Gastrocnemius medialis (tissue), 4 donors: ENCODE results near the gene LAMC2. TPM values are rescaled to one million over a fixed set of nuclear protein-coding genes. Genes with fewer than 3 reads are reported as not detected.

Experiments
- ATAC-seq, 2 donors: fragments of 150-250 bp; one replicate each; pipeline ENCODE4 v1.9.1; 2016
- DNase-seq, 2 donors: peaks; one replicate each; pipeline ENCODE4 v3.0.0-alpha.2; 2019
- H3K27ac ChIP-seq, 4 donors: fragments of 200-600 bp; sonication (generic); 1 replicate in 1 of 4; 2 replicates in 3 of 4; pipeline ENCODE4 v1.5.1; 2016 to 2018; ENCODE audit warnings: mild to moderate bottlenecking in 2 of 4, moderate library complexity in 1 of 4
- H3K27me3 ChIP-seq, 3 donors: fragments of 200-600 bp; sonication (generic) in 2 of 3; 1 replicate in 1 of 3; 2 replicates in 2 of 3; pipeline versions ENCODE4 v1.5.1 to v1.6.0; 2016 to 2019; ENCODE audit warnings: mild to moderate bottlenecking in 1 of 3, moderate library complexity in 1 of 3
- H3K36me3 ChIP-seq, 2 donors: fragments of 200-600 bp; sonication (generic) in 1 of 2; one replicate each; pipeline ENCODE4 v1.5.1; 2017 to 2018
- H3K4me1 ChIP-seq, 2 donors: fragments of 200-600 bp; sonication (generic) in 1 of 2; one replicate each; pipeline ENCODE4 v1.5.1; 2016 to 2017; ENCODE audit warnings: mild to moderate bottlenecking in 2 of 2
- H3K4me3 ChIP-seq, 4 donors: fragments of 200-600 bp; sonication (generic) in 3 of 4; 1 replicate in 1 of 4; 2 replicates in 3 of 4; pipeline ENCODE4 v1.5.1; 2016 to 2019; ENCODE audit warnings: mild to moderate bottlenecking in 2 of 4
- H3K9me3 ChIP-seq, 3 donors: fragments of 200-600 bp; sonication (generic) in 2 of 3; 1 replicate in 1 of 3; 2 replicates in 2 of 3; pipeline ENCODE4 v1.5.1; 2016 to 2019
- CTCF ChIP-seq, 5 experiments: fragments of 450-650 bp in 3 of 5; fragments of 200-600 bp in 2 of 5; sonication (generic) in 2 of 5; IDR thresholded peaks in 4 of 5; conservative IDR thresholded peaks in 1 of 5; 1 replicate in 4 of 5; 2 replicates in 1 of 5; pipeline ENCODE4 v1.5.1; 2016 to 2019; ENCODE audit warnings: antibody characterized with exemption in 5 of 5, mild to moderate bottlenecking in 3 of 5, moderate library complexity in 3 of 5
- POLR2A ChIP-seq, 2 donors: fragments of 450-650 bp; IDR thresholded peaks; one replicate each; pipeline ENCODE4 v1.6.1; 2017; ENCODE audit warnings: antibody characterized with exemption in 2 of 2, mild to moderate bottlenecking in 2 of 2, moderate library complexity in 2 of 2
- in situ Hi-C, 4 donors: fragments of 200-750 bp; cut with MboI; loops; one replicate each; pipeline versions ENCODE4 v1.15.0 to v1.8.0; 2017; ENCODE audit warnings: low sequenced_read_pairs in 4 of 4
- intact Hi-C: fragments of 100-400 bp; cut with DNase I; formaldehyde crosslinking; loops from one replicate; pipeline ENCODE4 v1.15.1; 2023; ENCODE audit warnings: low total_unique reads
- total RNA-seq, 4 donors: library from RNA; depleted of rRNA; stranded (reverse); fragments of >200 nt; gene quantifications; one replicate each; pipeline versions ENCODE4 v1.1.0 to v1.2.3, GENCODE V29; 2016

Gene LAMC2
- total RNA-seq, 4 donors from 2014 or later, result 0.78 to 1.8 (median 1.4) TPM

DNA sequence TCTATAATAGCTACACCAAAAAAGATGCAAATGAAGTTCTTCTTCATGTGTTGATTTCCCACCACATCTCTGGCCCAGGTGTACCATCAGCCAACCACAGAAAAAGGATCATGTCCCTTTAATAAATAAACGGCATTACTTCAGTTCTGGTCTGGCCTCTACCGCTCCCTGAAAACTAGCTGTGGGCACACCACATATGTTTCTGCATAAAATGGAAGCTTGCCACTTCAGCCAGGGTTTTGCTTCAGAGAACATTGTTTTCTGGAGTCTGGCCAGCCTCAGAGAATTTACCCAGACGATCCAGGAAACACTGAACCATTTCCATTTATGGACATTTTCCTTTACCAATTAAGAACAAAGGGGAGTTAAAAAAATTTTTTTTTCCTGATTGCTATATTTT, 5.8 kb upstream of the LAMC2 start:
- TF ChIP-seq CTCF (IDR thresholded peaks at IDR 0.05 in 4 of 5, conservative IDR thresholded peaks at IDR 0.05 in 1 of 5) (no peak), POLR2A (IDR thresholded peaks at IDR 0.05) (no peak)

DNA sequence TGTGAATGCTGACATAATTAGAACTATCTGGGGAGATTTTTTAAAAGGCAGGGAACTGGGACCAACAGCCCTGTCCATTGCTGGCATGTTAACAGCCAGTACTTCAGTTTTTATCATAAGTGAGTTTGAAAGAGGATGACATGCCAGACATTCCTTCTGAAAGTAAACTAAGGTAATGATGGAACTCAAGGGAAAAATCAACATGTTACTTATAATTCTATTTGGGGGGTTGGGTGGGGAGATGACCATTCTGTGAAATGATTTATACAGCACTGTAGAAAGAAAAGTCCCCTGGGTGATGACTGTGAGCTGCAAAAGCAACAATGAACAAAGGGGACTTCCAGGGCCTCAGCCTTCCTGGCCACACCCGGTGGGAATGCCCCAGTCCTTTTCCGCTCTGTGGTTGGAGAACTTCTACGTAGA, 5.4 kb upstream of the LAMC2 start:
- H3K9me3 ChIP-seq, result no peaks in the 10 kb centered on the region
- H3K4me1 ChIP-seq, result peaks cover 14 to 18% of the 10 kb centered on the region in 2 donors
- peak overlapping the region; percentile 29 to 71 (median 62) for H3K27ac ChIP-seq
- in situ Hi-C loops, result no loop called here
- peak in 1 of 2 donors; percentile 22 for DNase-seq
- H3K27me3 ChIP-seq, result no peaks in the 10 kb centered on the region
- TF ChIP-seq CTCF (IDR thresholded peaks at IDR 0.05 in 4 of 5, conservative IDR thresholded peaks at IDR 0.05 in 1 of 5) (no peak), POLR2A (IDR thresholded peaks at IDR 0.05) (no peak)
- H3K36me3 ChIP-seq, result no peaks in the 10 kb centered on the region
- intact Hi-C loops, result no loop called here
- ATAC-seq, result peak; percentile 66 to 76
- H3K4me3 ChIP-seq, result no peak overlapping the region

More for the DNA sequence above, 5.8 kb upstream of the LAMC2 start:
- H3K36me3 ChIP-seq, result no peaks in the 10 kb centered on the region
- intact Hi-C loops, result no loop called here
- DNase-seq, result peak in 1 of 2 donors; percentile 8
- peaks cover 14 to 18% of the 10 kb centered on the region in 2 donors for H3K4me1 ChIP-seq
- no peaks in the 10 kb centered on the region for H3K27me3 ChIP-seq
- no peak overlapping the region for H3K4me3 ChIP-seq
- peak; percentile 55 to 60 for ATAC-seq
- in situ Hi-C loops, result no loop called here
- peak overlapping the region; percentile 29 to 71 (median 62) for H3K27ac ChIP-seq
- no peaks in the 10 kb centered on the region for H3K9me3 ChIP-seq

GRCh38 chr1:183186841-183187240, 777 bp downstream of the LAMC2 start:
- Histone ChIP-seq H3K27ac (no peak overlapping the region), H3K4me3 (no peak overlapping the region), H3K9me3 (no peaks in the 10 kb centered on the region), H3K36me3 (no peaks in the 10 kb centered on the region), H3K27me3 (no peaks in the 10 kb centered on the region), H3K4me1 (no peaks in the 10 kb centered on the region)
- in situ Hi-C loops, result no loop called here
- no peak for DNase-seq
- no peak for TF ChIP-seq CTCF (IDR thresholded peaks at IDR 0.05 in 4 of 5, conservative IDR thresholded peaks at IDR 0.05 in 1 of 5)
- no peak for TF ChIP-seq POLR2A (IDR thresholded peaks at IDR 0.05)
- intact Hi-C loops, result no loop called here
- no peak for ATAC-seq

GRCh38 chr1:183188240-183188639, 2.2 kb downstream of the LAMC2 start:
- H3K9me3 ChIP-seq, result no peaks in the 10 kb centered on the region
- TF ChIP-seq CTCF (IDR thresholded peaks at IDR 0.05 in 4 of 5, conservative IDR thresholded peaks at IDR 0.05 in 1 of 5) (no peak), POLR2A (IDR thresholded peaks at IDR 0.05) (no peak)
- in situ Hi-C loops, result no loop called here
- no peak for DNase-seq
- H3K27me3 ChIP-seq, result no peaks in the 10 kb centered on the region
- no peaks in the 10 kb centered on the region for H3K36me3 ChIP-seq
- H3K4me3 ChIP-seq, result no peak overlapping the region
- intact Hi-C loops, result no loop called here
- no peaks in the 10 kb centered on the region for H3K4me1 ChIP-seq
- no peak overlapping the region for H3K27ac ChIP-seq
- no peak for ATAC-seq

DNA sequence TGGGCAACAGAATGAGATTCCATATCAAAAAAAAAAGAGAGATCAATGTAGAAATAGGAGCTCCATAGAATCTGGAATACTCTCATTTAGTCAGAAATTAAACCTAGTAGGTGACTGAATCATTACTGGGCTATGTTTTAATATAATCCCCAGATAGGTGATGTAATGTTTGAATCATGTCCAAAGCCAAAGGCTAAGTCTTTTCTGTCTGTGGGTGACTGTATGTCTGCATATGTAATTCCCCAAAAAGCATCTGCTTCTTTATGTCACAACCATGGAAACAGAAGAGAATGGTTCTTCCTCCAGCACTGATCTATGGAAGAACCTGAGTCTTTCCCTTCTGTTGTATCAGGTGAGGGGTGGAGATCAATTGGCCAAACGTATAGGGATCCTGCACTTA, 5.8 kb downstream of the LAMC2 start:
- in situ Hi-C loops, result no loop called here
- no peaks in the 10 kb centered on the region for H3K9me3 ChIP-seq
- no peak overlapping the region for H3K4me3 ChIP-seq
- TF ChIP-seq CTCF (IDR thresholded peaks at IDR 0.05 in 4 of 5, conservative IDR thresholded peaks at IDR 0.05 in 1 of 5), result no peak
- H3K27ac ChIP-seq, result no peak overlapping the region
- H3K36me3 ChIP-seq, result no peaks in the 10 kb centered on the region
- H3K27me3 ChIP-seq, result no peaks in the 10 kb centered on the region
- intact Hi-C loops, result no loop called here
- DNase-seq, result no peak
- no peaks in the 10 kb centered on the region for H3K4me1 ChIP-seq
- no peak for ATAC-seq
